NCI-H2196 treated with DMSO at 0.1 percent for 48 hours (cell line): ENCODE results near the gene IFIT2.
"Not testable (repeated sequence)": the region's sequence is repeated elsewhere in the genome, so short reads cannot be mapped to it uniquely, and the experiment has no call there.

Source experiments
- DNase-seq: peaks from one replicate; lab custom pipeline; 2025; ENCODE audit not compliant: unreplicated experiment; lab: John Stamatoyannopoulos, UW

Gene IFIT2

DNA sequence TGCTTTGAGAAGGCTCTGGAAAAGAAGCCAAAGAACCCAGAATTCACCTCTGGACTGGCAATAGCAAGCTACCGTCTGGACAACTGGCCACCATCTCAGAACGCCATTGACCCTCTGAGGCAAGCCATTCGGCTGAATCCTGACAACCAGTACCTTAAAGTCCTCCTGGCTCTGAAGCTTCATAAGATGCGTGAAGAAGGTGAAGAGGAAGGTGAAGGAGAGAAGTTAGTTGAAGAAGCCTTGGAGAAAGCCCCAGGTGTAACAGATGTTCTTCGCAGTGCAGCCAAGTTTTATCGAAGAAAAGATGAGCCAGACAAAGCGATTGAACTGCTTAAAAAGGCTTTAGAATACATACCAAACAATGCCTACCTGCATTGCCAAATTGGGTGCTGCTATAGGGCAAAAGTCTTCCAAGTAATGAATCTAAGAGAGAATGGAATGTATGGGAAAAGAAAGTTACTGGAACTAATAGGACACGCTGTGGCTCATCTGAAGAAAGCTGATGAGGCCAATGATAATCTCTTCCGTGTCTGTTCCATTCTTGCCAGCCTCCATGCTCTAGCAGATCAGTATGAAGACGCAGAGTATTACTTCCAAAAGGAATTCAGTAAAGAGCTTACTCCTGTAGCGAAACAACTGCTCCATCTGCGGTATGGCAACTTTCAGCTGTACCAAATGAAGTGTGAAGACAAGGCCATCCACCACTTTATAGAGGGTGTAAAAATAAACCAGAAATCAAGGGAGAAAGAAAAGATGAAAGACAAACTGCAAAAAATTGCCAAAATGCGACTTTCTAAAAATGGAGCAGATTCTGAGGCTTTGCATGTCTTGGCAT, 4.8 kb downstream of the IFIT2 start:
- DNase-seq = no peak

DNA sequence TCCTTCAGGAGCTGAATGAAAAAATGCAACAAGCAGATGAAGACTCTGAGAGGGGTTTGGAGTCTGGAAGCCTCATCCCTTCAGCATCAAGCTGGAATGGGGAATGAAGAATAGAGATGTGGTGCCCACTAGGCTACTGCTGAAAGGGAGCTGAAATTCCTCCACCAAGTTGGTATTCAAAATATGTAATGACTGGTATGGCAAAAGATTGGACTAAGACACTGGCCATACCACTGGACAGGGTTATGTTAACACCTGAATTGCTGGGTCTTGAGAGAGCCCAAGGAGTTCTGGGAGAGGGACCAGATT, 5.4 kb downstream of the IFIT2 start:
- DNase-seq = no peak

DNA sequence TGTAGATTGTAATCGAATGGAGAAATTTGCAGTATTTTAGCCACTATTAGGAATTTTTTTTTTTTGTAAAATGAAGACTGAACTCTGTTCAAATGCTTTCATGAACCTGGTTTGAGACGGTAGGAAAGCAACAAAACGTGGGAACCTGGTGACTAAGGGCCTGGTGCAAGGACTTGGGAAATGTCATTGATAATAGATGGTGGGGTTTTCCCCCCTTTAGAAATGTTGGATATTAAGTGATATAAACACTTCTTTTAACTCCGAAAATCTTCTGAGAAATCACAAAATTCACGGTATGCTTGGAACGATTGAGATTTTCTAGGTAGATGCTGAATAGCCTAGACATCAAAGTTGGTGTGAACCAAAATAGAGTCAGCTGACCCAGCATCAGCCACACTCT, 6.4 kb downstream of the IFIT2 start:
- no peak for DNase-seq

DNA sequence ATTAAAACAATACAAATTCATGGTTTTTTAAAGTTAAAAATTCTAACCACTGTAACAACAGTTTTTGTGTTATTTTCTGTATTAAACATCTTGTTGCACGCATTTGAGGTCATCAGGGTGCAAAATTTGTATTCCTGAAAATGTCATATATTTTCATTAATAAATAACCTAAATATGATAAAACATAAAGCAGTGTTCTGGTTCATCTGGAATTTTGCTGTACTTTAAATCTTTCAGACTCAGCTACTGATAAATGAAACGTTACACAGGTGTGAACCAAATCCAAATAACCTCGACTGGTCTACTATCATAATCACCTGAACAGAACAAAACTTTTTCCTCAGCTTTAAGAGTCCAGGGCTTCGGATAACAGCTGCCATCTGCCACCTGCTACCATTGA, 6.9 kb downstream of the IFIT2 start:
- DNase-seq = no peak

DNA sequence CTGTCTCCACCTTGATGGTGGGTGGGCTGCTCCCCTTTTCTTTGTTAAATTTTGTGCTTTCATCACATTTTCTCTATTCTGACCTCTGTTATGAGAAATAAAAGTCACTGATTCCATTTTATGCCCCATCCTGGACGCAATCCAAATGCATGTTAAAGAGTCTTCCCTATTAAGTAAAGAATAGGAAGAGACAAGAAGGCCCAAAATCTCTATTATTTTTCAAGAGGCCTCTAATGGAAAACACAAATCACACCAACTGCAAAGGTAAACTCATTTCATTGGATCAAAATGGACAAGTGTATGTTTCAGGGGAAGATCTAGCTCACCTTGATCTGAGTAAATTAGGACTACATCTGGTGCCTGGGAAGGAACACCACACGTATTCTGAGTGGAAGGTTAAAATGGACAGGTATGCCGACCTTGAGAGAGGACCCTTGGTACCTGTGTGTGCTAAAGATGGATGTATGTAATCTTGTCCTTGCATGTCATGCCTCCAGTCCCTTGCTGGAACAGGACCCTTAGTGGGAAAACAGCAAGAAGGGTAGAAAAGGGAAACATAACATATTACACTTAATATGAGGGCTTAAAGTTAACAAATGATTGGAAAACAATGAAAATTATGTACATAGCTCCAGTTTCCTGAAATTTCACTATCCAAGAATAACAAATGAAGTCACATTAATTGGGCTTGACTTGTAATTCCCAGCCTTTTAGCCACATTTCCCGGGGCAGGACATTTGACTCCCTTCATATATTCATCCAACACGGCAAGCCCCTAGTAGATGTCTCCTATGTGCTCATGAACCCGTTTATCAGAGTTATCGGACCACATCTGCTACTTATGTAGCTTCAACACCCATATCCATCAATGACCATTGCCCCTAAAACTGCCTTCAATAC, 7.6 kb downstream of the IFIT2 start:
- DNase-seq = no peak

DNA sequence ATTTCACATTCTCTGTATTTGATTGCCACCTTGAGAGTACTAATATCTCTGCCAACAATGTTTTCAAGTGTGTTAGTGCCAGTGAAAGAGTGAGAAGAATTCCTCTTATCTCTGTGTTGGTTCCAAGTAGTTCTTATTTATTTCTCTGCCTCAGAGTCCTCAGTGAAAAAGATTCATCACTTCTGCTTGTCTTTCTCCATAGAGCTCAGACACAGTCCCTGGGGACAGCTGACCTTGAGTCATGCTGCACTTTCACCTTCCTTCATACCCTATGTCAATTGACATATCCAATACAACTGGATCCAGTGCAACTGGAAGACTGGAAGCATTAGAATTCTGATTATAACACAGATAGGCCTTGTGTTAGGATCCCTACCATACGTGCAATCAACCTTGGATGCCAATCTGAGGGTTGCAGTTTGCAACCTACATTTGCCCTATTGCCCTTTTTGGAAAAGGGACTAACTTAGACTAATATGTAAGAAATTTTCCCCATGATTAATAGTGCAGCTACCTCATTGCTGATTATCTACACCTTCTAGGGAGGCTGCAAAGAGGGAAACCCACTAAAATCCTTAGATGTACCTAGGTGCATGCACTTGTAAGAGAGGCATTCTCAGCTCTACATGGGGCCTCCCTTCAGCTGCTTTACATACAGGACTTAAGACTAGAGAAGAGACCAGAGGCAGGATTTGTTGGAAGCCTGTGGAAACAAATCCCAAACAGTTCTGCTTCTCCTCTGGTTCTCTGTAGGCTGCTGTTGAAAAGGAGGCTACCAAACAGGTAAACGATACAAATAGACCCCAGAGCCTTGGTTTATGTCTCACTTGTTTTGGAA, 8.4 kb downstream of the IFIT2 start:
- DNase-seq = no peak

DNA sequence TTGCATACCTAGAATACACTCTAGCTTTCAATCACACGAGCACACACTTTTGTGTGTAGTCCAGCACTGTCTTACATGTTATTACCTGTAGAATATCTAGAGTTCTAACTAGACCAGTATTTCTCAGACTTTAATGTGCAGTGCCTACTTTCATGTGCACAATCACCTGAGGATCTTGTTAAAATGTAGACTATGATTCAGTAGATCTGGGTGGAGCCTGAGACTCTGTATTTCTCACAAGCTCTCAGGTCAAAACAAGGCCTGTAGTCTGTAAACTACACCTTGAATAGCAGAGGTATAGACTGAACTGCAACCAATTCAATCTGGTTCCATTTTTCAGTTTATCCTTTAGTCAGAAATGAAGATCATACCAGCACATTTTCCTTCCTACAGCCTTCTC, 11.1 kb downstream of the IFIT2 start:
- no peak for DNase-seq

DNA sequence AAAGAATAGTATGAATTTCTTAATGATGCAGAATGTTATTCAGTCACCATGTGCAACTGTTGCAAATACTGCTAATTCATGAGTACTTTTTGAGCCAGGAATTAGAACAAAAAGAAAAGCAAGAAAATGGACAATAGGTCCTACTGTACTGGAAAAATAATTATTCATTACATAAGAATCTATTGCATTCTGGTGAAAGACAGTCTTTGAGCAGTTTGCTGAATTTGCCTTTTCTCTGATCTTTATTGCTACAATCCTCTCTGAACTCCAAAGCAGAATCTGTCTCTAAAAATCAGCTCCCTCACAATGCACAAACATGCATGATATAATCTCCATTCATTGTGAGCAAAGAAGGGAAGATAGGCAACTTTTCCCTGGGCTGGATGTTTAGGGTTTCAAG, 12.8 kb downstream of the IFIT2 start:
- no peak for DNase-seq

DNA sequence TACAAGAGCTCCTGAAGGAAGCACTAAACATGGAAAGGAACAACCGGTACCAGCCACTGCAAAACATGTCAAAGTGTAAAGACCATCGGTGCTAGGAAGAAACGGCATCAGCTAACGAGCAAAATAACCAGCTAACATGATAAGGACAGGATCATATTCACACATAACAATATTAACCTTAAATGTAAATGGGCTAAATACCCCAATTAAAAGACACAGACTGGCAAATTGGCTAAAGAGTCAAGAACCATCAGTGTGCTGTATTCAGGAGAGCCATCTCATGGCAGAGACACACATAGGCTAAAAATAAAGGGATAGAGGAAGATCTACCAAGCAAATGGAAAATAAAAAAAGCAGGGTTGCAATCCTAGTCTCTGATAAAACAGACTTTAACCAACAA, 16.2 kb downstream of the IFIT2 start:
- not testable (repeated sequence) for DNase-seq

DNA sequence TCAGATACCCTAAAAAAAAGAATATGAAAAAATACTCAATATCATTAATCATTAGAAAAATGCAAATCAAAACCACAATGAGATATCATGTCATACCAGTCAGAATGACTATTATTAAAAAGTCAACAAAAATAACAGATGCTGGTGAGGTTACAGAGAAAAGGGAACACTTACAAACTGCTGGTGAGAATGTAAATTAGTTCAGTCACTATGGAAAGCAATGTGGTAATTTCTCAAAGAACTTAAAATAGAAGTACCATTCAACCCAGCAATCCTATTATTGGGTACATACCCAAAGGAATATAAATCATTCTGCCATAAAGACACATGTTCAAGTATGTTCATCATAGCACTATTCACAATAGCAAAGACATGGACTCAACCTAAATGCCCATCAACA, 23.2 kb downstream of the IFIT2 start:
- DNase-seq = not testable (repeated sequence)

DNA sequence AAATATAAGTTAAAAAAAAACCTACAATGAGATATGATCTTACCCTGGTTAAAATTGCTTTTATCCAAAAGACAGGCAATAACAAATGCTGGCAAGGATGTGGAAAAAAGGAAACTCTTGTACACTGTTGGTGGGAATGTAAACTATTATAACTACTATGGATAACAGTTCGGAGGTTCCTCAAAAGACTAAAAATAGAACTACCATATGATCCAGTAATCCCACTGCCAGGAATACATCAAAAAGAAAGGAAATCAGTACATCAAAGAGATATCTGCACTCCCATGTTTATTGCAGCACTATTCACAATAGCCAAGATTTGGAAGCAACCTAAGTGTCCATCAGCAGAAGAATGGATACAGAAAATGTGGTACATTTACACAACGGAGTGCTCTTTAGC, 24.0 kb downstream of the IFIT2 start:
- DNase-seq = not testable (repeated sequence)

DNA sequence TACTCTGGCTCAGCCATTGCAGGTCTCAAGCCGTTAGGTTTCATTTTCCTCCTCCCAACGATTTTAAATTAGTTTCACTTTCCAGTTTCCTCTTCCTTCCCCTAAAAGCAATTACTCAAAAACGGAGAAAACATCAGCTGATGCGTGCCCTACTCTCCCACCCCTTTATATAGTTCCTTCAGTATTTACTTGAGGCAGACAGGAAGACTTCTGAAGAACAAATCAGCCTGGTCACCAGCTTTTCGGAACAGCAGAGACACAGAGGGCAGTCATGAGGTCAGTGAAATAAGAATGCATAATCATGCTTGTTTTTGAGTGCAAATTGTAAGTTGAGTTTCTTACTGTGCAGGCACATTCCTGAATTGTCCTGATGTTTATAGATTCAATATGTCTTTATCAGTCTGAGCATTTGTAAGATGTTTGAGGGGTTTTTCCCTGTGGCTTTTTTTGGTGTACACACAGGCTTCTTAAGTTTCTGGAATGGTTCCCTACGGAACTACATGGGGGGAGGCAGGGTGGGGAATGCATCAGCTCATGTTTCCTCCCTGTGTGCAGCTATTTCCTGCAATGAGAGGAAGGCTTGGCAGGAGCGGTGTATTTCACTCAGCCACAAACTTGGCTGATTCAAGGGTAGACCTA, 26.1 kb downstream of the IFIT2 start, which contains the start of gene IFIT3:
Gene IFIT3 (plus strand): TSS at position 195 of the 639 bp plus-strand sequence. CDS start 77 bp downstream, at position 272.
- DNase-seq = no peak

DNA sequence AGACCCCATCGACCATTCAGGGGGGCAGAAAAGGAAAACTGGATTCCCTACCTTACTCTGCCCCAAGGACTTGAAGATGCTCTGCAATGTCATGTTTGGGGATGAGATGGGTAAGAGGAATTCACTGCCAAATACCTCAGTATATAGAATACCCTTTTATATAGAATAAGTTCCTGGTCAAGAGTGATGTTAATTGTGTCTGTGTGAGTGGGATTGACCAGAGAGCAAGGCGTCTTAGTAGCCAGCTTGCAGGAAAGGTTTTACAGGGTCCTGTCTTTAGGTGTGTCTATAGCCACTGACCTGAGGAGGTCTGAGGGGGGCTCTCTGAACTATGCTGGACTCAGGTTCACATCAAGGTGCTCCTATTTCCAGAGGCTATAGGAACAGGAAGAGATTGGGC, 27.3 kb downstream of the IFIT2 start:
- no peak for DNase-seq

DNA sequence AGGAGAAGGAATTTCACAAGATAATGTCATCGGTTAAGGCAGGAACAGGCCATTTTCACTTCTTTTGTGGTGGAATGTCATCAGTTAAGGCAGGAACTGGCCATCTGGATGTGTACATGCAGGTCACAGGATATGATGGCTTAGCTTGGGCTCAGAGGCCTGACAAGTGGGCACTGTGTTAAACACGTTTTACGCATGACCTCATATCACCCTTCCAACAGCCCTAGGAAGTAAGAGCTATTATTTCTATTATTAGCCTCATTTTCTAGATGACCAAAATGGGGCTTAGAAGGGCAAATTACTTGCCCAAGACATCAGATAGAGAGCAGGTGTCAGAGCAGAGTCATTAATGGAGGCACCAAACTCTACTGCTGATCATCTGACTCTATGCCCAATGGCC, 28.2 kb downstream of the IFIT2 start:
- not testable (repeated sequence) for DNase-seq

DNA sequence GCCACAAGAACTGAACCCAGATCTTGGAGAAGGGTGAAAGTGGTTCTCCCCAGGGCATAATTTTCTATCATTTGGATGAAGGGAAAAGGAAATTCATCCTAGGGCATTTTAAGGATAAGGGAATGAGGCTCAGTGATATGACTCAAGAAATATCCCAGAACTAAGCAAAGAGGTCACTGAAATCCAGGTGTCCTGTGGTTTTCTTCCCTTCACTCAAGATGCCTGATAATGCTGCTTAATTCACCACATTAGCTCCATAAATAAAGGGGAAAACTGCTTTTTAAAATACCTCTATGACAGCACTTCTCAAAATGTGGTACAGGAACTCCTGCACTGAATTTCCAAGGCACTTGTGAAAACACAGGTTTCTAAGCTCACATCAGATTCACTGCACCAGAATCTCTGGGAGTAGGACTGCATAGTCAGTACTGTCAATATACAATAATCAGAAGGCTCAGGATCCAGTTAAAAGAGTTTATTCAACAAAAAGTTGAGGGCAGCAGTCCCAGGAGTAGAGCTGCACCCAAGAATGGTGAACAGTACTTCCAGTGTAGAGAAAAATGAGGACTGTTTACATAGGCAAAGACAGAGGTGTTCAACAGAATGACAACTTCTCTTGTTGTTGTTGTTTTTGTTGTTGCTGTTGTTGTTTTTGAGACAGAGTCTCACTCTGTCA, 28.8 kb downstream of the IFIT2 start:
- DNase-seq = no peak

DNA sequence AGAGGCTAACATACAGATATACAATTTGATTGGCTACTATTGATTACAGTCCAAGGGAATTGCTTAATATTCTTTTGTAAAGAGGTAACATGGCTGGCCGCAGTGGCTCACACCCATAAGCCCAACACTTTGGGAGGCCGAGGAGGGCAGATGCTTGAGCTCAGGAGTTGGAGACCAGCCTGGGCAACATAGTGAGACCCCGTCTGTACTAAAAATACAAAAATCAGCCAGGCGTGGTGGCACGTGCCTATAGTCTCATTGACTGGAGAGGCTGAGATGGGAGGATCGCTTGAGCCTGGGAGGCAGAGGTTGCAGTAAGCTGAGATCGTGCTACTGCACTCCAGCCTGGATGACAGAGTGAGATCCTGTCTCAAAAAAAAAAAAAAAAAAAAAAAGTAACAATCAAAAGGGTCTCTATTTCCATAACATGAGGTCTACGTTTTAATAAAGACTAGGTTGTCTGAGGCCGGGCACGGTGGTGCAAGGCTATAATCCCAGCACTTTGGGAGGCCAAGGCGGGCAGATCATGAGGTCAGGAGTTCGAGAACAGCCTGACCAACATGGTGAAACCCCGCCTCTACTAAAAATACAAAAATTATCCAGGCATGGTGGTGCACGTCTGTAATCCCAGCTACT, 29.8 kb downstream of the IFIT2 start:
- not testable (repeated sequence) for DNase-seq

DNA sequence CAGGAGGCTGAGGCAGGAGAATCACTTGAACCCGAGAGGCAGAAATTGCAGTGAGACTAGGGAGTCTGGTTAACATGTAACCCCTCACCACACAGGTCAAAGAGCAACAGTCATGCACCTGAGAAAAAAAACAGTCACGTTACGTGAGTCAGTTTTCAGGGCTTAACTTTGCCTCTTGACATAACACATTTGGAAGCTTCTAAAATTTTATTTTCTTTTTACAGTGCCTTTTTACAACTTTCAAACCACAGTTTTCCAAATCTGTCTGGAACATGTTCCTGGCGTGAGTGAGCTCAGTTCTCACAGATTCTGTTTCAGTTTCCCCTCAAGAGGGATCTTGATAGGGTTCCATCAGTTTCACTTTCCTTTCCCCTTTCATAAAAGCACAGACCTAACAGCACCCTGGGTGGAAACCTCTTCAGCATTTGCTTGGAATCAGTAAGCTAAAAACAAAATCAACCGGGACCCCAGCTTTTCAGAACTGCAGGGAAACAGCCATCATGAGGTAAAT, 30.3 kb downstream of the IFIT2 start:
- DNase-seq = no peak

DNA sequence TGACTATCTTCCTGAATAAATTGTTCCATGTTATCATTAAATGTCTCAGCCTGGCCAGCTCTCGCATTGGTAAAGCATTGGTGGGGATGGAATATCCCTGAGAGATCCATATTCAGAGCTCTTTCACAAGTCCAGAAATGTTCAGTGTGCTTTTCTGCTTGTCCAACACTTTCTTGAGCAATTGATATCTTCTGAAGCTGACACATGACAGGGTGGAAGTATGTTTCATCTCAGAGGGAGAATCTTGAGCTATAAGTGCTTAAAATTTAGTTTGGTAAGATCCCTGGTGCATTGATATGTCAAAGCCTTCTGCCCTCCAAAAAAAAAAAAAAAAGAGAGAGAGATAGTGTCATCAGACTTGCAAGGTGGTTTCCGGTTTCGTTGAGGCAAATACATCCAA, 33.4 kb downstream of the IFIT2 start:
- no peak for DNase-seq

DNA sequence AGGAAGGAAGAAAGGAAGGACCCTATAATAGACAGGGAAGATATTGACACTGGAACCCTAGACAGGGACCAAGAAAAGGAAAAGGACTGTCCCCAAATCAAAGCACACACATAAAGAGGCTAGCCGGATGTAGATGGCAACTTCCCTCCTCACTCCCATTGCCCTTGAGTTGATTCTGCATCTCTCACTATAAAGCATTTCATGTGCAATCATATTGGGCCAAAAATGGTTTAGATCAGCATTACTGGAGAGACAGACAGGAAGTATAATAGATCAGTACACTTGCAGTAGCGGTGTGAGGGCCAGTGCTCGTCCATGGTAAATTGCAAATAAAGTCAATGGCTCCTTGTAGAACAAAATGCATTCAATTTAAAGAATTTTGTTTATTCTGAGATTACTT, 34.4 kb downstream of the IFIT2 start:
- no peak for DNase-seq

DNA sequence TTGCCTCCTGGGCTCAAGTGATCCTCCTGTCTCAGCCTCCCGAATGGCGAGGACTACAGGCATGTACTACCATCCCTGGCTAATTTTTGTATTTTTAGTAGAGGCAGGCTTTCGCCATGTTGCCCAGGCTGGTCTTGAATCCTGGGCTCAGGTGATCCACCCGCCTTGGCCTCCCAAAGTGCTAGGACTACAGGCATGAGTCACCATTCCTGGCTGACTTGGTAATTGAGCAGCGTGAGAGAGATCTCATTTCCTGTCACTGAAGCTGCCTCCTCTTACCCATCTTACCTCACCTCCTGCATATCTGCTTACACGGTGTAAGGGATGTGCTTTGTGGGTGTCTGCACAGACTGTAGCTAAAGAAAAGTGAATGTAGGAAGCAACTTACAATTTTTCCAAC, 35.6 kb downstream of the IFIT2 start:
- DNase-seq = no peak
